Lower leg skin (tissue), 3 donors: ENCODE data around the gene PRAMEF18.
"Not testable (repeated sequence)": the region's sequence is repeated elsewhere in the genome, so short reads cannot be mapped to it uniquely, and the experiment has no call there.

Experiments
- CTCF ChIP-seq, 3 donors: fragments of 450-650 bp; IDR thresholded peaks; one replicate each; pipeline ENCODE4 v1.5.1; 2016; ENCODE audit warnings: antibody characterized with exemption in 3 of 3, mild to moderate bottlenecking in 3 of 3, moderate library complexity in 2 of 3
- POLR2A ChIP-seq, 2 donors: fragments of 450-650 bp; IDR thresholded peaks; one replicate each; pipeline ENCODE4 v1.6.1; 2016 to 2017; ENCODE audit warnings: antibody characterized with exemption in 2 of 2, mild to moderate bottlenecking in 1 of 2, moderate library complexity in 1 of 2

DNA sequence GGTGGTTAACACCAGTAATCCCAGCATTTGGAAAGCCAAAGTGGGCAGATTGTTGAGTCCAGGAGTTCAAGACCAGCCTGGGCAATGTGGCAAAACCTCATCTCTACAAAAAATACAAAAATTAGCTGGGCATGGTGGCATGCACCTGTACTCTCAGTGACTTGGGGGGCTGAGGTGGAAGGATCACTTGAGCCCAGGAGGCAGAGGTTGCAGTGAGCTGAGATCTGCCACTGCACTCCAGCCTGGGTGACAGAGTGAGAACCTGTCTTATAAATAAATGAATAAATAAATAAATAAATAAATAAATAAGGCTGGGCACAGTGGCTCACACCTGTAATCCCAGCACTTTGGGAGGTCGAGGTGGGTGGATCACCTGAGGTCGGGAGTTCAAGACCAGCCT, 6.1 kb upstream of the PRAMEF18 start:
- TF ChIP-seq CTCF, POLR2A (IDR thresholded peaks at IDR 0.05): not testable (repeated sequence)
